B cell (primary cell): ENCODE data around the gene PARD3.

ENCODE experiments used
- CTCF ChIP-seq: fragments of 200-600 bp; IDR thresholded peaks from one replicate; pipeline ENCODE4 v1.8.0; 2022; ENCODE audit warnings: antibody characterized with exemption, mild to moderate bottlenecking
- EZH2 ChIP-seq: IDR thresholded peaks from 2 replicates; pipeline ENCODE4 v1.6.1; 2012; ENCODE audit warnings: borderline replicate concordance, low read depth, mild to moderate bottlenecking, moderate library complexity, low read length; ENCODE audit not compliant: insufficient read depth, poor library complexity, severe bottlenecking

DNA sequence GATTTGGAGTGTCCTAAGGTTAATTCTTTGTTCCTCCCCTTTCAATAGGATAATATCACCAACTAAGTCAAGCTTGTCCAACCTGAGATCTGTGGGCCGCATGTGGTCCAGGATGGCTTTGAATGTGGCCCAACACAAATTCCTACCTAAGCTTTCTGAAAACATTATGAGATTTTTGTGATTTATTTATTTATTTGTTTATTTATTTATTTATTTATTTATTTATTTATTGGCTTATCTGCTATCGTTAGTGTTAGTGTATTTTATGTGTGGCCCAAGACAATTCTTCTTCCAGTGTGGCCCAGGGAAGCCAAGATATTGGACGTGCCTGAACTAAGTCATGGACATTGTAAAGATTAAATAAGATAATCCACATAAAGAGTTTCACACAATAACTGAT lies 446.0 kb downstream of the PARD3 start:
- no peak for TF ChIP-seq CTCF
- no peak for TF ChIP-seq EZH2
